Measurements from ENCODE around the gene CLECL1. TPM values are rescaled to one million over a fixed set of nuclear protein-coding genes. Genes with fewer than 3 reads are reported as not detected.

The CLECL1 gene
- polyA plus RNA-seq, 1 donor from 2014 or later: not detected

DNA sequence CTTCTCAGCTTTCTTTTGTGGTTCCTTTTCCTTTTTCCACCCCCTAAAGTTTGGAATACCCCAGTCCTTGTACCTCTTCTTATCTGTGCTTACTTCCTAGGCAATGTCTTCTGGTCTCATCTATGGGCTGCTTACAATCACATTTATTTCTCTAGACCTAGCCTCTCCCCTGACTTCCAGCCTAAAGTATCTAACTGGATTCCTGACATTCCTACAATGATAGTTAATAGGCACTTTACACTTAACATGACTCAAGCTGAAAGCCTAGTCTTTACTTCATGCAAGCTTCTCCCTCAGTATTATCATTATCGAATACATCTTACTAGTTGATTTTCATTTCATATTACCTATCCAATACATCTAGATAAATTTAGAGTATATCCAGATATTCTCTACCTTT, 21.2 kb downstream of the CLECL1 start:
- H2AFZ ChIP-seq (ENCODE audit: low read depth, low read length): no peak overlapping the region
- no peaks in the 10 kb centered on the region for H4K20me1 ChIP-seq (ENCODE audit: insufficient read depth)
- no peak overlapping the region for H3K4me2 ChIP-seq (ENCODE audit: low read length)
- no peak overlapping the region for H3K9ac ChIP-seq (ENCODE audit: low read length)
- no peaks in the 10 kb centered on the region for H3K79me2 ChIP-seq (replicated peaks; ENCODE audit: insufficient read depth, low read length)
- no peaks in the 10 kb centered on the region for H3K36me3 ChIP-seq (ENCODE audit: insufficient read depth, low read length)
- no peaks in the 10 kb centered on the region for H3K9me2 ChIP-seq (ENCODE audit: insufficient read depth, low read length)
- H3K27me3 ChIP-seq (ENCODE audit: insufficient read depth, low read depth, low read length): no peaks in the 10 kb centered on the region
- H3K27ac ChIP-seq (ENCODE audit: low read length): no peak overlapping the region
- H3K4me3 ChIP-seq (ENCODE audit: low read length): no peak overlapping the region
- no peaks in the 10 kb centered on the region for H3F3A ChIP-seq (ENCODE audit: insufficient read depth, low read length, poor library complexity, severe bottlenecking)
- no peaks in the 10 kb centered on the region for H3K9me3 ChIP-seq (ENCODE audit: low read length)
- no peak for TF ChIP-seq SMC3 (conservative IDR thresholded peaks at IDR 0.05; ENCODE audit: poor library complexity)
- TF ChIP-seq, protein P1, sequence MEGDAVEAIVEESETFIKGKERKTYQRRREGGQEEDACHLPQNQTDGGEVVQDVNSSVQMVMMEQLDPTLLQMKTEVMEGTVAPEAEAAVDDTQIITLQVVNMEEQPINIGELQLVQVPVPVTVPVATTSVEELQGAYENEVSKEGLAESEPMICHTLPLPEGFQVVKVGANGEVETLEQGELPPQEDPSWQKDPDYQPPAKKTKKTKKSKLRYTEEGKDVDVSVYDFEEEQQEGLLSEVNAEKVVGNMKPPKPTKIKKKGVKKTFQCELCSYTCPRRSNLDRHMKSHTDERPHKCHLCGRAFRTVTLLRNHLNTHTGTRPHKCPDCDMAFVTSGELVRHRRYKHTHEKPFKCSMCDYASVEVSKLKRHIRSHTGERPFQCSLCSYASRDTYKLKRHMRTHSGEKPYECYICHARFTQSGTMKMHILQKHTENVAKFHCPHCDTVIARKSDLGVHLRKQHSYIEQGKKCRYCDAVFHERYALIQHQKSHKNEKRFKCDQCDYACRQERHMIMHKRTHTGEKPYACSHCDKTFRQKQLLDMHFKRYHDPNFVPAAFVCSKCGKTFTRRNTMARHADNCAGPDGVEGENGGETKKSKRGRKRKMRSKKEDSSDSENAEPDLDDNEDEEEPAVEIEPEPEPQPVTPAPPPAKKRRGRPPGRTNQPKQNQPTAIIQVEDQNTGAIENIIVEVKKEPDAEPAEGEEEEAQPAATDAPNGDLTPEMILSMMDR (IDR thresholded peaks at IDR 0.05; ENCODE audit: poor library complexity, severe bottlenecking): no peak
- no peak for TF ChIP-seq RAD21 (conservative IDR thresholded peaks at IDR 0.05)
- TF ChIP-seq EP300 (conservative IDR thresholded peaks at IDR 0.05; ENCODE audit: poor library complexity, severe bottlenecking): no peak
- no peak for TF ChIP-seq MXI1 (conservative IDR thresholded peaks at IDR 0.05; ENCODE audit: poor library complexity, severe bottlenecking)
- no peak for TF ChIP-seq POLR2AphosphoS5 (IDR thresholded peaks at IDR 0.05)

DNA sequence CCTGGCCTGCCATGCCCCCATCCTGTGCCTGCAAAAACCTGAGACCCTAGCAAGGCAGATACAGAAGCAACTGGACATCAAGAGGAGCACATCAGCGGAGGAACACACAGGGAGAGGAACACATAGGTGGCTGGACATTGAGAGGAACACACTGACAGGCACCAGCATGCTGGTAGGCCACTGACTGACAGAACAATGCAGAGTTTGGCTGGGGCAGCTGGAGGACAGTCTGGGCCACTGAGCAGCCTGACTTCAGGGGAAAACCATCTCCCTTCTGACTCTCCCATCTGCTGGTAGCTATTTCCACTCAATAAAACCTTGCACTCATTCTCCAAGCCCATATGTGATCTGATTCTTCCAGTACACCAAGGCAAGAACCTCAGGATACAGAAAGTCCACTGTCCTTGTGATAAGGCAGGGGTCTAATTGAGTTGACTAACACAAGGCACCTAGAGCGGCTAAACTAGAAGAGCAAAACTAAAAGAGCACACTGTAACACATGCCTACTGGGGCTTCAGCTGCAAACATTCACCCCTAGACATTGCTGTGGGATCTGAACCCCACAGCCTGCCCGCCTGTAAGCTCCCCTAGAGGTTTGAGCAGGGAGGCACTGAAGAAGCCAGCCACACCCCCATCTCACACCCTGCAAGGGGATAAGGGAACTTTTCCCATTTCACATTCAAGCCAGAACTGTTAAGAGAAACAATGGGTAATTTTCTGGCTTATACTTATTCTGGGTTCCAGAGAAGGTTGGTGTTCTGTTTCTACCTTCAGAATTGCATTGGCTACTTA, 22.1 kb downstream of the CLECL1 start:
- H3K4me2 ChIP-seq (ENCODE audit: low read length): no peak overlapping the region
- no peak overlapping the region for H2AFZ ChIP-seq (ENCODE audit: low read depth, low read length)
- TF ChIP-seq, protein P2, sequence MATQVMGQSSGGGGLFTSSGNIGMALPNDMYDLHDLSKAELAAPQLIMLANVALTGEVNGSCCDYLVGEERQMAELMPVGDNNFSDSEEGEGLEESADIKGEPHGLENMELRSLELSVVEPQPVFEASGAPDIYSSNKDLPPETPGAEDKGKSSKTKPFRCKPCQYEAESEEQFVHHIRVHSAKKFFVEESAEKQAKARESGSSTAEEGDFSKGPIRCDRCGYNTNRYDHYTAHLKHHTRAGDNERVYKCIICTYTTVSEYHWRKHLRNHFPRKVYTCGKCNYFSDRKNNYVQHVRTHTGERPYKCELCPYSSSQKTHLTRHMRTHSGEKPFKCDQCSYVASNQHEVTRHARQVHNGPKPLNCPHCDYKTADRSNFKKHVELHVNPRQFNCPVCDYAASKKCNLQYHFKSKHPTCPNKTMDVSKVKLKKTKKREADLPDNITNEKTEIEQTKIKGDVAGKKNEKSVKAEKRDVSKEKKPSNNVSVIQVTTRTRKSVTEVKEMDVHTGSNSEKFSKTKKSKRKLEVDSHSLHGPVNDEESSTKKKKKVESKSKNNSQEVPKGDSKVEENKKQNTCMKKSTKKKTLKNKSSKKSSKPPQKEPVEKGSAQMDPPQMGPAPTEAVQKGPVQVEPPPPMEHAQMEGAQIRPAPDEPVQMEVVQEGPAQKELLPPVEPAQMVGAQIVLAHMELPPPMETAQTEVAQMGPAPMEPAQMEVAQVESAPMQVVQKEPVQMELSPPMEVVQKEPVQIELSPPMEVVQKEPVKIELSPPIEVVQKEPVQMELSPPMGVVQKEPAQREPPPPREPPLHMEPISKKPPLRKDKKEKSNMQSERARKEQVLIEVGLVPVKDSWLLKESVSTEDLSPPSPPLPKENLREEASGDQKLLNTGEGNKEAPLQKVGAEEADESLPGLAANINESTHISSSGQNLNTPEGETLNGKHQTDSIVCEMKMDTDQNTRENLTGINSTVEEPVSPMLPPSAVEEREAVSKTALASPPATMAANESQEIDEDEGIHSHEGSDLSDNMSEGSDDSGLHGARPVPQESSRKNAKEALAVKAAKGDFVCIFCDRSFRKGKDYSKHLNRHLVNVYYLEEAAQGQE (IDR thresholded peaks at IDR 0.05; ENCODE audit: borderline replicate concordance): no peak
- no peak for TF ChIP-seq MXI1 (conservative IDR thresholded peaks at IDR 0.05; ENCODE audit: poor library complexity, severe bottlenecking)
- TF ChIP-seq, protein P1 (IDR thresholded peaks at IDR 0.05; ENCODE audit: poor library complexity, severe bottlenecking): no peak
- TF ChIP-seq POLR2AphosphoS5 (IDR thresholded peaks at IDR 0.05): no peak
- no peak for TF ChIP-seq TAF1 (IDR thresholded peaks at IDR 0.05; ENCODE audit: low read depth)
- no peak for TF ChIP-seq EP300 (conservative IDR thresholded peaks at IDR 0.05; ENCODE audit: poor library complexity, severe bottlenecking)
- TF ChIP-seq SMC3 (conservative IDR thresholded peaks at IDR 0.05; ENCODE audit: poor library complexity): no peak
- TF ChIP-seq EZH2 (IDR thresholded peaks at IDR 0.05; ENCODE audit: borderline replicate concordance, insufficient read depth, low read length, poor library complexity, severe bottlenecking): no peak
- TF ChIP-seq RAD21 (conservative IDR thresholded peaks at IDR 0.05): no peak

More for the DNA sequence above, 22.1 kb downstream of the CLECL1 start:
- no peak overlapping the region for H3K9ac ChIP-seq (ENCODE audit: low read length)
- H3K27me3 ChIP-seq (ENCODE audit: insufficient read depth, low read depth, low read length): no peaks in the 10 kb centered on the region
- no peaks in the 10 kb centered on the region for H4K20me1 ChIP-seq (ENCODE audit: insufficient read depth)
- H3K79me2 ChIP-seq (replicated peaks; ENCODE audit: insufficient read depth, low read length): no peaks in the 10 kb centered on the region
- no peak overlapping the region for H3K27ac ChIP-seq (ENCODE audit: low read length)
- H3F3A ChIP-seq (ENCODE audit: insufficient read depth, low read length, poor library complexity, severe bottlenecking): no peaks in the 10 kb centered on the region
- H3K9me3 ChIP-seq (ENCODE audit: low read length): no peaks in the 10 kb centered on the region
- no peaks in the 10 kb centered on the region for H3K36me3 ChIP-seq (ENCODE audit: insufficient read depth, low read length)
- no peaks in the 10 kb centered on the region for H3K9me2 ChIP-seq (ENCODE audit: insufficient read depth, low read length)
- H3K4me3 ChIP-seq (ENCODE audit: low read length): no peak overlapping the region
